Skeletal muscle tissue (tissue), 4 donors: ENCODE measurements around the gene CFAP161. TPM values are rescaled to one million over a fixed set of nuclear protein-coding genes. Genes with fewer than 3 reads are reported as not detected.

Experiments used
- H3K27ac ChIP-seq: one replicate; pipeline ENCODE4 v1.7.0; 2013; ENCODE audit warnings: mild to moderate bottlenecking, low read depth, low read length, inconsistent platforms
- H3K27me3 ChIP-seq, 3 donors: one replicate each; pipeline ENCODE4 v1.7.0; 2013; ENCODE audit warnings: low read length in 3 of 3; ENCODE audit not compliant: control insufficient read depth in 3 of 3, insufficient read depth in 3 of 3
- H3K36me3 ChIP-seq, 3 donors: one replicate each; pipeline ENCODE4 v1.7.0; 2013; ENCODE audit warnings: low read length in 3 of 3; ENCODE audit not compliant: control insufficient read depth in 3 of 3, insufficient read depth in 3 of 3
- H3K4me1 ChIP-seq, 3 donors: one replicate each; pipeline ENCODE4 v1.7.0; 2013; ENCODE audit warnings: low read length in 3 of 3, mild to moderate bottlenecking in 3 of 3; ENCODE audit not compliant: control insufficient read depth in 3 of 3, insufficient read depth in 3 of 3
- H3K4me3 ChIP-seq, 3 donors: one replicate each; pipeline ENCODE4 v1.7.0; 2013; ENCODE audit warnings: low read length in 3 of 3
- H3K9ac ChIP-seq, 3 donors: one replicate each; pipeline ENCODE4 v1.7.0; 2013; ENCODE audit warnings: low read length in 3 of 3, mild to moderate bottlenecking in 3 of 3, moderate library complexity in 2 of 3, low read depth in 1 of 3
- H3K9me3 ChIP-seq, 3 donors: one replicate each; pipeline ENCODE4 v1.7.0; 2013; ENCODE audit warnings: low read length in 3 of 3; ENCODE audit not compliant: control insufficient read depth in 3 of 3
- total RNA-seq: library from RNA; depleted of rRNA; stranded (reverse); fragments of >200 nt; gene quantifications from one replicate; pipeline ENCODE4 v1.2.3, GENCODE V29; 2014
- donor health status: Osteomylitis.

CFAP161 gene
- total RNA-seq, 1 donor from 2014 or later, result 5.7 TPM

DNA sequence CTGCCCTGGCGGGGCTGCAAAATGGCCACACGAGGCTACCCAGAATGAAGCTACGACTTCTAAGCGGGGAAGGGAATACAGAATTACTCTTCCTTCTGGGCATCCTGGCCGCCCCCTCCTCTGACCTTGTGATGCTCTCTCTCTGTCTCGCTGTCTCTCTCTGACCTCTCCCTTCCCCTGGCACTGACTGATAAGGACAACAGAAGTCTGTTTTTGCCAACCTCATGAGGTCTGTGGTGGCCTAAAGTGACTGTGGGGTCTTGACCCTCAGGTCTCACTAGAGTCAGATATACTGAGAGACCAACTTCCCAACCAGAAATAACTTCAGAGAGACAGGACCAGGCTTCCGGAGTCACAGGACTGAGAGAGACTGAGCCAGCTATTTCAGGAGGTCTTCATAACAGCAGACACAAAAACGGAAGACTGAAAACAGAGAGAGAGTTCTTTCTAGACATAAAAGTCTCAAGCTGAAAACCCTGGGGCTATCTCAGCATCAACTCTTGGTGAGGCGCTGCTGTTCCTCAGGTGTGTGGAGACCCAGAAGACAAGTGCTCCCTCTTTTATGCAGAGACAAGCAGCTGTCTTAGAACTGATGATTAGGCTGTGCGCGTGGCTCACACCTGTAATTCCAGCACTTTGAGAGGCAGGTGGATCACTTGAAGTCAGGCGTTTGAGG lies 38.2 kb upstream of the CFAP161 start:
- H3K4me3 ChIP-seq, result no peak overlapping the region

DNA sequence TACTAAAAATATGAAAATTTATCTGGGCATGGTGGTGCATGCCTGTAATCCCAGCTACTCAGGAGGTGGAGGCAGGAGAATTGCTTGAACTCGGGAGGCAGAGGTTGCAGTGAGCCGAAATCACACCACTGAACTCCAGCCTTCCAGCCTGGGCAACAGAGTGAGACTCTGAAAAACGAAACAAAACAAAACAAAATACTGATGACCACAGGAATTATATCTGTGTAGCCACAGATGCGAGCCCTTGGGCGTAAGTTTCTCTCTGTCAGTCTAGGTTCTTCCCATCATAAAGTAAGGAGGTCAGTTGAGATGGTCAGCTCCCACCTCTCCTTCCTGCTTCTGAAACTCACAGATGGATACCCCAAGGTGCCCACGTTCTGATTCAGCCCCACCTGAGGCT lies 37.7 kb upstream of the CFAP161 start:
- no peak overlapping the region for H3K9ac ChIP-seq
- H3K4me3 ChIP-seq, result no peak overlapping the region
- H3K36me3 ChIP-seq, result no peaks in the 10 kb centered on the region
- peaks cover 19 to 30% (median 20%) of the 10 kb centered on the region in 3 donors for H3K4me1 ChIP-seq
- H3K9me3 ChIP-seq, result no peaks in the 10 kb centered on the region
- H3K27me3 ChIP-seq, result no peaks in the 10 kb centered on the region
- H3K27ac ChIP-seq, result no peak overlapping the region

More for the DNA sequence above, 38.2 kb upstream of the CFAP161 start:
- Histone ChIP-seq H3K9me3 (no peaks in the 10 kb centered on the region), H3K27me3 (no peaks in the 10 kb centered on the region), H3K4me1 (peaks cover 19 to 30% (median 20%) of the 10 kb centered on the region in 3 donors), H3K9ac (no peak overlapping the region), H3K27ac (no peak overlapping the region), H3K36me3 (no peaks in the 10 kb centered on the region)

- no peaks in the 10 kb centered on the region for H3K9me3 ChIP-seq
- H3K4me1 ChIP-seq, result peaks cover 14 to 25% (median 14%) of the 10 kb centered on the region in 3 donors
- no peaks in the 10 kb centered on the region for H3K36me3 ChIP-seq
- H3K9ac ChIP-seq, result no peak overlapping the region
- H3K27ac ChIP-seq, result no peak overlapping the region
- no peaks in the 10 kb centered on the region for H3K27me3 ChIP-seq
- no peak overlapping the region for H3K4me3 ChIP-seq
Measured at GRCh38 chr15:81097116-81097889, 36.8 kb upstream of the CFAP161 start.

DNA sequence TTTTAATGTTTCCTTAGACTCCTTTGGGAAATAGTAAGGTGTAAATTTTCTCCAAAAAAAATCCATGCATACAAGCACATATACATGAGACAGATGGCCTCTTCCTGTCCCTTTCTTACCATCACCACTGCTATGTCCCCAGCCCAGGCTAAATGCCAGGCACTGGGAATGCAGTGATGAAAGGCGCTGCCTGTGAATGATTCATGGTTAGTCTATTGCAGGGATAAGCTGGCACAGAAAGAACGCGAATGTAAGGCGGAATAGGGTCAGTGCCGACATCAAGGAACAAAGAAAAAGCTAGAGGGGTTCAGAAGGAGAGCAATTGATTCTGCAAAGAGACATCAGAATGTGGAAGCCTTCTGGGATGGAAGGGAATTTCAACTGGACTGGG lies 36.2 kb upstream of the CFAP161 start:
- Histone ChIP-seq H3K27ac (no peak overlapping the region), H3K27me3 (no peaks in the 10 kb centered on the region), H3K4me3 (peak overlapping the region in 1 of 3 donors; percentile 13), H3K36me3 (no peaks in the 10 kb centered on the region), H3K4me1 (peaks cover 8 to 19% (median 9%) of the 10 kb centered on the region in 3 donors), H3K9ac (no peak overlapping the region), H3K9me3 (no peaks in the 10 kb centered on the region)

GRCh38 chr15:81098349-81098748 lies 35.7 kb upstream of the CFAP161 start:
- Histone ChIP-seq H3K27ac (no peak overlapping the region), H3K27me3 (no peaks in the 10 kb centered on the region), H3K9ac (no peak overlapping the region), H3K4me1 (peaks cover 5 to 16% (median 6%) of the 10 kb centered on the region in 3 donors), H3K9me3 (no peaks in the 10 kb centered on the region), H3K4me3 (no peak overlapping the region), H3K36me3 (no peaks in the 10 kb centered on the region)

- no peaks in the 10 kb centered on the region for H3K9me3 ChIP-seq
- no peaks in the 10 kb centered on the region for H3K27me3 ChIP-seq
- no peak overlapping the region for H3K4me3 ChIP-seq
- H3K9ac ChIP-seq, result no peak overlapping the region
- no peak overlapping the region for H3K27ac ChIP-seq
- peaks cover 5 to 16% (median 6%) of the 10 kb centered on the region in 3 donors for H3K4me1 ChIP-seq
- no peaks in the 10 kb centered on the region for H3K36me3 ChIP-seq
Measured at GRCh38 chr15:81098861-81099651, 35.0 kb upstream of the CFAP161 start.

DNA sequence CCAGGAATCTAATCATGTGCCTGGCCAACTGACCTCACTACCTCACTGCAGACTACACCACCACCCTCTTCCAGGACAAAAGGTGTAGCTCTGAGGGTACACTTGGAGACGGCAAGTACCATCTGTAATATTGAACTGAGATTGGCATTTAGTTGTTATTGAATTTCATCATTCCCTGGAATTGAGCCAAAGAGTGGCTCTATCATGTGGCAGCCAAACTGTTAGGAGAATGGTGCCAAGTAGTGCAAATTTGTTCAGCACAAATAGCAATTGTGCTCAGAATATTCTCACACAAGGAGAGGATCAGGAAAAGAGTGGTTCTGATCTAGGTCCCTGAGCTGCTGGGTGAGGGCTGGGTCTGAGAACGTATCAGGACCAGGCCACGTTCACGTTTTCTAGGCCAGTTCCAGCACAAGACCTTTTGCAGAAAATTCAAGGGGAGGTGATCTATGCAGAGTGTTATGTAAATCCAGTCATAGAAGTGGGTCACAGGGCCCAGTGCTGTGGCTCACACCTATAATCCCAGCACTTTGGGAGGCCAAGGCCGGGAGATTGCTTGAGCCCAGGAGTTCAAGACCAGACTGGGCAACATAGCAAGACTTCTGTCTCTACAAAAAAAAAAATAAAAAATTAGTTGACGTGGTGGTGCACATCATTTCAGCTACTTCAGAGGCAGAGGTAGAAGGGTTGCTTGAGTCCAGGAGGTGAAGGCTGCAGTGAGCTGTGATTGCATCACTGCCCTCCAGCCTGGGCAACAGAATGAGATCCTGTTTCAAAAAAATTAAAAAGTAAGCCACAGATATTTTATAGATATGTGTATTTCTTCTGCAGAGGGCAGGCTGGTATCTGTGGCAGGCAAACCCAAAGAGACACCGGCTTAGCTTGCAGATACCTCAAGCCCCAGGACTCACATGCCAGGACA lies 31.9 kb upstream of the CFAP161 start:
- Histone ChIP-seq H3K27ac (no peak overlapping the region), H3K9ac (no peak overlapping the region), H3K36me3 (no peaks in the 10 kb centered on the region), H3K9me3 (no peaks in the 10 kb centered on the region), H3K4me3 (no peak overlapping the region), H3K4me1 (peaks cover 5 to 7% (median 6%) of the 10 kb centered on the region in 3 donors), H3K27me3 (no peaks in the 10 kb centered on the region)

DNA sequence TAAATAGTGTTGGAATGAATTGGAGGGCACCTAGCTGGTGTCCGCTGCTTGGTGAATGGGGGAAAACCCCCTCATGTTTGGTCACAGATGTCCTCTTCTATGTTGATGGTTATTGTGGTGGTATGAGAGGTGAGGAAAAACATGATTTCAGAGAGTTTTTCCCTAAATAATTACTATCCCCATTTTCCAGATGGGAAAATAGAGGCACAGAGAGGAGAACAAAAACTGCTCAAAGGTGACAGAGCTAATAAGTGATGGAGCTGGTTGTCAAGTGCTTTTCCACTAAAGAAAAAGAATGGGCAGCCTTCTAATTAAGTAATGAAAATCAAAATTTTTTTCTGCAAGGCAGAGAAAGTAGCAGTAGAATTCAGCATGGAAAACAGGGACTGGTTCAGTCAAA lies 30.2 kb upstream of the CFAP161 start:
- Histone ChIP-seq H3K27ac (no peak overlapping the region), H3K27me3 (no peaks in the 10 kb centered on the region)

GRCh38 chr15:81105545-81105944 lies 28.5 kb upstream of the CFAP161 start:
- no peaks in the 10 kb centered on the region for H3K4me1 ChIP-seq
- H3K36me3 ChIP-seq, result no peaks in the 10 kb centered on the region
- H3K9me3 ChIP-seq, result no peaks in the 10 kb centered on the region
- H3K4me3 ChIP-seq, result no peak overlapping the region
- H3K27me3 ChIP-seq, result no peaks in the 10 kb centered on the region
- no peak overlapping the region for H3K9ac ChIP-seq
- H3K27ac ChIP-seq, result no peak overlapping the region

More for the DNA sequence above, 30.2 kb upstream of the CFAP161 start:
- Histone ChIP-seq H3K4me3 (no peak overlapping the region), H3K4me1 (no peaks in the 10 kb centered on the region), H3K9ac (no peak overlapping the region), H3K36me3 (no peaks in the 10 kb centered on the region), H3K9me3 (no peaks in the 10 kb centered on the region)
